GM23338 (cell line): ENCODE data around the gene GATAD2B. TPM values are rescaled to one million over a fixed set of nuclear protein-coding genes. Genes with fewer than 3 reads are reported as not detected.

Experiments
- ATAC-seq: fragments of 200-7000 bp; cut with Tn5 transposase; 3 replicates; pipeline ENCODE4 v1.9.1; 2020
- DNase-seq: peaks from one replicate; pipeline ENCODE4 v3.0.0-alpha.2; 2015; ENCODE audit warnings: low spot score
- H2AFZ ChIP-seq: fragments of 200-600 bp; sonication (generic); 2 replicates; pipeline ENCODE4 v1.8.0; 2016; ENCODE audit warnings: antibody characterized with exemption, mild to moderate bottlenecking, moderate library complexity
- H3F3A ChIP-seq: fragments of 200-600 bp; sonication (generic); replicated peaks from 2 replicates; pipeline ENCODE4 v1.8.0; 2017; ENCODE audit warnings: antibody characterized with exemption, mixed run types, low read depth
- H3K27ac ChIP-seq: fragments of 200-600 bp; sonication (generic); 2 replicates; pipeline ENCODE4 v1.6.1; 2016; ENCODE audit warnings: low read depth
- H3K27me3 ChIP-seq: fragments of 200-600 bp; sonication (generic); 2 replicates; pipeline ENCODE4 v1.8.0; 2016; ENCODE audit warnings: mild to moderate bottlenecking, mixed run types, moderate library complexity; ENCODE audit not compliant: insufficient read depth
- H3K36me3 ChIP-seq: fragments of 200-600 bp; sonication (generic); 2 replicates; pipeline ENCODE4 v1.8.0; 2016; ENCODE audit warnings: mild to moderate bottlenecking; ENCODE audit not compliant: insufficient read depth
- H3K4me1 ChIP-seq: fragments of 200-600 bp; sonication (generic); 2 replicates; pipeline ENCODE4 v1.8.0; 2016; ENCODE audit warnings: mild to moderate bottlenecking, moderate library complexity; ENCODE audit not compliant: insufficient read depth
- H3K4me2 ChIP-seq: fragments of 200-600 bp; sonication (generic); 2 replicates; pipeline ENCODE4 v1.7.1; 2017; ENCODE audit warnings: mixed run types
- H3K4me3 ChIP-seq: fragments of 200-600 bp; sonication (generic); 2 replicates; pipeline ENCODE4 v1.6.1; 2016; ENCODE audit warnings: mixed run types
- H3K79me2 ChIP-seq: fragments of 200-600 bp; sonication (generic); replicated peaks from 2 replicates; pipeline ENCODE4 v1.8.0; 2017; ENCODE audit warnings: mild to moderate bottlenecking; ENCODE audit not compliant: insufficient read depth
- H3K9me2 ChIP-seq: fragments of 200-600 bp; sonication (generic); 2 replicates; pipeline ENCODE4 v1.8.0; 2017; ENCODE audit not compliant: insufficient read depth
- H4K20me1 ChIP-seq: fragments of 200-600 bp; sonication (generic); replicated peaks from 2 replicates; pipeline ENCODE4 v1.8.0; 2017; ENCODE audit warnings: mild to moderate bottlenecking; ENCODE audit not compliant: insufficient read depth
- H3K27ac Mint-ChIP-seq: 2 replicates; pipeline ENCODE4 v1.8.0; 2020; ENCODE audit warnings: inconsistent platforms, mild to moderate bottlenecking, moderate library complexity, mixed read lengths
- H3K27me3 Mint-ChIP-seq: 3 replicates; pipeline ENCODE4 v1.8.0; 2022; ENCODE audit warnings: low read depth, mild to moderate bottlenecking, moderate library complexity, mixed read lengths, inconsistent platforms; ENCODE audit not compliant: insufficient read depth, poor library complexity
- H3K36me3 Mint-ChIP-seq: 3 replicates; pipeline ENCODE4 v1.8.0; 2021; ENCODE audit warnings: low read depth, mild to moderate bottlenecking, inconsistent platforms, moderate library complexity, mixed read lengths
- H3K4me1 Mint-ChIP-seq: 3 replicates; pipeline ENCODE4 v1.8.0; 2020; ENCODE audit warnings: mild to moderate bottlenecking, inconsistent platforms, mixed read lengths
- H3K4me3 Mint-ChIP-seq: 3 replicates; pipeline ENCODE4 v1.8.0; 2021; ENCODE audit warnings: moderate library complexity, mild to moderate bottlenecking, inconsistent platforms, mixed read lengths
- H3K9me3 Mint-ChIP-seq: 3 replicates; pipeline ENCODE4 v1.8.0; 2020; ENCODE audit warnings: moderate library complexity, mild to moderate bottlenecking, inconsistent platforms, mixed read lengths
- CREB1 ChIP-seq: fragments of 250-450 bp; sonication (Bioruptor Pico); IDR thresholded peaks from 2 replicates; pipeline ENCODE4 v1.5.0; 2020; ENCODE audit warnings: low read depth, mild to moderate bottlenecking, moderate library complexity
- EZH2phosphoT487 ChIP-seq: fragments of 200-600 bp; sonication (generic); IDR thresholded peaks from one replicate; pipeline ENCODE4 v1.8.1; 2018; ENCODE audit warnings: antibody characterized with exemption; ENCODE audit not compliant: unreplicated experiment
- JUNB ChIP-seq: IDR thresholded peaks from one replicate; pipeline ENCODE4 v1.6.1; 2016; ENCODE audit warnings: antibody characterized with exemption; ENCODE audit not compliant: unreplicated experiment
- POLR2AphosphoS5 ChIP-seq: IDR thresholded peaks from 2 replicates; pipeline ENCODE4 v1.6.1; 2016; ENCODE audit warnings: antibody characterized with exemption, low read depth
- ZNF114 ChIP-seq: fragments of 250-450 bp; sonication (Bioruptor Pico); IDR thresholded peaks from 2 replicates; pipeline ENCODE4 v1.5.0; 2020; ENCODE audit warnings: mild to moderate bottlenecking, moderate library complexity
- ZNF331 ChIP-seq: fragments of 250-450 bp; sonication (Bioruptor Pico); IDR thresholded peaks from 2 replicates; pipeline ENCODE4 v1.5.0; 2020; ENCODE audit warnings: low read depth, mild to moderate bottlenecking, moderate library complexity
- polyA plus RNA-seq: library from polyadenylated mRNA; unstranded; fragments of >200 nt; fragmentation: Nextera tagmentation; extraction: Ambion mirVana; gene quantifications from 2 replicates; pipeline ENCODE4 v1.2.1, GENCODE V29; 2016
- total RNA-seq: library from RNA; depleted of rRNA; stranded (reverse); fragments of >200 nt; shearing (Covaris generic); gene quantifications from 2 replicates; pipeline ENCODE4 v1.2.3, GENCODE V29; 2014
- TF ChIP-seq, protein P1 (sequence below), 2 experiments: fragments of 200-600 bp in 1 of 2; sonication (generic) in 1 of 2; conservative IDR thresholded peaks; 2 replicates each; pipeline versions ENCODE4 v1.5.1 to v1.6.1; 2016 to 2017; ENCODE audit warnings: antibody characterized with exemption in 2 of 2, low read depth in 2 of 2, mild to moderate bottlenecking in 2 of 2, moderate library complexity in 1 of 2
- TF ChIP-seq, protein P2 (sequence below): IDR thresholded peaks from one replicate; pipeline ENCODE4 v1.6.1; 2018; ENCODE audit warnings: antibody characterized with exemption; ENCODE audit not compliant: unreplicated experiment
- TF ChIP-seq, protein P3 (sequence below): fragments of 250-450 bp; sonication (Bioruptor Pico); IDR thresholded peaks from 2 replicates; pipeline ENCODE4 v1.5.0; 2020; ENCODE audit warnings: mild to moderate bottlenecking, moderate library complexity

Gene GATAD2B
- total and polyA plus RNA-seq, 2 experiments from 2014 or later: 5.2 to 17.8 TPM

DNA sequence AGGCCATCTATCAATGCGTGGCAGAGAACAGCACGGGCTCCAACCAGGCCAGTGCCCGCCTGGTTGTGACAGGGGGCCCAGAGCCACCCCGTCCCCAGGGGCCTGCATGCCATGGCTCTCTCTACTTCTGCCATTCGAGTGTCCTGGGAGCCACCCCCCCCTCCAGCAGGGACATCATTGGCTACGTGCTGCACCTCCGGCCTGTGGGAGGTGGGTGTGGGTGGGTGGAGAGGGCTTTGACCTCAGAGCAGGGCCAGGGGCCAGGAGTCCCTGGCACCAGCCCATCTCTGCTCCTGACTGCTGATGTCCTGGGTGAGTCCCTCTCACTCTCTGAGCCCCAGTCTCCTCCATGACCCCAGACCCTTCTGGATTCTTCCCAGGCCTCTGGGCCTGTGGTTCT is 122.3 kb downstream of the GATAD2B start (continued):
- TF ChIP-seq, protein P1, sequence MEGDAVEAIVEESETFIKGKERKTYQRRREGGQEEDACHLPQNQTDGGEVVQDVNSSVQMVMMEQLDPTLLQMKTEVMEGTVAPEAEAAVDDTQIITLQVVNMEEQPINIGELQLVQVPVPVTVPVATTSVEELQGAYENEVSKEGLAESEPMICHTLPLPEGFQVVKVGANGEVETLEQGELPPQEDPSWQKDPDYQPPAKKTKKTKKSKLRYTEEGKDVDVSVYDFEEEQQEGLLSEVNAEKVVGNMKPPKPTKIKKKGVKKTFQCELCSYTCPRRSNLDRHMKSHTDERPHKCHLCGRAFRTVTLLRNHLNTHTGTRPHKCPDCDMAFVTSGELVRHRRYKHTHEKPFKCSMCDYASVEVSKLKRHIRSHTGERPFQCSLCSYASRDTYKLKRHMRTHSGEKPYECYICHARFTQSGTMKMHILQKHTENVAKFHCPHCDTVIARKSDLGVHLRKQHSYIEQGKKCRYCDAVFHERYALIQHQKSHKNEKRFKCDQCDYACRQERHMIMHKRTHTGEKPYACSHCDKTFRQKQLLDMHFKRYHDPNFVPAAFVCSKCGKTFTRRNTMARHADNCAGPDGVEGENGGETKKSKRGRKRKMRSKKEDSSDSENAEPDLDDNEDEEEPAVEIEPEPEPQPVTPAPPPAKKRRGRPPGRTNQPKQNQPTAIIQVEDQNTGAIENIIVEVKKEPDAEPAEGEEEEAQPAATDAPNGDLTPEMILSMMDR (conservative IDR thresholded peaks at IDR 0.05; ENCODE audit: low read depth in 2 of 2): no peak

DNA sequence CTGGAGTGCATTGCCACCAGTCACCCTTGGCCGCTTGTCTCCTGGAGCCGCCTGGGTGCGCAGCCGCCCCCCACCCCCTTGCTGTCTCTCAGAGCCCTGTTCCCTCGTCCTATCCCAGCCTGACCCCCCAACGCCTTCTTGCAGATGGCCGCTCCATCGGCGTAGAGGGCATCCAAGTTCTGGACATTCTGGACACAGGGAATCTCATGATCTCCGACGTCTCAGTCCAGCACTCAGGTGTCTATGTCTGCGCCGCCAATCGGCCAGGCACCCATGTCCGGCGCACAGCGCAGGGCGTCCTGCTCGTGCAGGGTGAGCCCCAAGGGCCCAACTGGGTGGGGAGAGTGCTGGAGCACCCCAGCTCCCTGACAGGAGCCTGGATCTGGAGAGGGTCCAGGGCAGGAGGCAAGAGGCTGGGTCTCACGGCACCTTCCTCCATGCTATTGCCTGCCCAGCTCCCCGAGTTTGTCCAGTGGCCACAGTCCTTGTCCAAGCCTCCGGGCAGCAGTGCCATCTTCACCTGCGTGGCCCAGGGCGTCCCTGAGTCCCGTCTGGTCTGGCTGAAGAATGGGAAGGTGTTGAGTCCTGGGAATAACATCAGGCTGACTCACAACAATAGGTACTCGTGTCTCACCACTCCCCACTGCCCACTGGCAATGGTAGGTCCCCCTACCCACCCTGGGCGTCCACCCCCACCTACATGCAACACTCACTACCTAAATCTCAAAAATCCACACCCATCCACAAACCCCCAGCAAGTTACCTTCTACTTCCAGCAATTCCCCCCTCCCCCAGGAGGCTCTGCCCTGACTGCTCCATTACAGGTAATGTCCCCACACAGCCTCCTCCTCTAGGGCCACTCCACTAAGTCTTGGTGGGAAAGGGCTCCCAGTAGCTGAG is 123.0 kb downstream of the GATAD2B start:
- Histone ChIP-seq H3K79me2 (no peaks in the 10 kb centered on the region), H4K20me1 (0 out of 2 replicates have a peak, but pooled peaks cover 3% of the 10 kb centered on the region), H3K36me3 (no peaks in the 10 kb centered on the region), H3K9me2 (no peaks in the 10 kb centered on the region), H3K4me1 (peaks cover 7% of the 10 kb centered on the region), H3F3A (0 out of 2 replicates have a peak, but pooled peaks cover 5% of the 10 kb centered on the region), H3K4me2 (no peak overlapping the region), H3K4me3 (no peak overlapping the region), H2AFZ (no peak overlapping the region), H3K27me3 (no peaks in the 10 kb centered on the region), H3K27ac (no peak overlapping the region)
- Mint-ChIP-seq H3K27me3 (peaks cover 9% of the 10 kb centered on the region), H3K4me3 (no peak overlapping the region; the same call in 2 of the 3 replicates), H3K36me3 (peaks cover 5% of the 10 kb centered on the region; the same call in 1 of the 3 replicates), H3K9me3 (no peaks in the 10 kb centered on the region), H3K4me1 (peaks cover 23% of the 10 kb centered on the region), H3K27ac (no peak overlapping the region)
- ATAC-seq (no peak), DNase-seq (no peak)
- TF ChIP-seq, protein P1 (conservative IDR thresholded peaks at IDR 0.05; ENCODE audit: low read depth in 2 of 2): no peak
- TF ChIP-seq EZH2phosphoT487 (no peak), CREB1 (CRISPR knock-in tag) (no peak), ZNF331 (no peak), JUNB (no peak), ZNF114 (CRISPR knock-in tag) (no peak), POLR2AphosphoS5 (no peak)
- TF ChIP-seq, protein P2, sequence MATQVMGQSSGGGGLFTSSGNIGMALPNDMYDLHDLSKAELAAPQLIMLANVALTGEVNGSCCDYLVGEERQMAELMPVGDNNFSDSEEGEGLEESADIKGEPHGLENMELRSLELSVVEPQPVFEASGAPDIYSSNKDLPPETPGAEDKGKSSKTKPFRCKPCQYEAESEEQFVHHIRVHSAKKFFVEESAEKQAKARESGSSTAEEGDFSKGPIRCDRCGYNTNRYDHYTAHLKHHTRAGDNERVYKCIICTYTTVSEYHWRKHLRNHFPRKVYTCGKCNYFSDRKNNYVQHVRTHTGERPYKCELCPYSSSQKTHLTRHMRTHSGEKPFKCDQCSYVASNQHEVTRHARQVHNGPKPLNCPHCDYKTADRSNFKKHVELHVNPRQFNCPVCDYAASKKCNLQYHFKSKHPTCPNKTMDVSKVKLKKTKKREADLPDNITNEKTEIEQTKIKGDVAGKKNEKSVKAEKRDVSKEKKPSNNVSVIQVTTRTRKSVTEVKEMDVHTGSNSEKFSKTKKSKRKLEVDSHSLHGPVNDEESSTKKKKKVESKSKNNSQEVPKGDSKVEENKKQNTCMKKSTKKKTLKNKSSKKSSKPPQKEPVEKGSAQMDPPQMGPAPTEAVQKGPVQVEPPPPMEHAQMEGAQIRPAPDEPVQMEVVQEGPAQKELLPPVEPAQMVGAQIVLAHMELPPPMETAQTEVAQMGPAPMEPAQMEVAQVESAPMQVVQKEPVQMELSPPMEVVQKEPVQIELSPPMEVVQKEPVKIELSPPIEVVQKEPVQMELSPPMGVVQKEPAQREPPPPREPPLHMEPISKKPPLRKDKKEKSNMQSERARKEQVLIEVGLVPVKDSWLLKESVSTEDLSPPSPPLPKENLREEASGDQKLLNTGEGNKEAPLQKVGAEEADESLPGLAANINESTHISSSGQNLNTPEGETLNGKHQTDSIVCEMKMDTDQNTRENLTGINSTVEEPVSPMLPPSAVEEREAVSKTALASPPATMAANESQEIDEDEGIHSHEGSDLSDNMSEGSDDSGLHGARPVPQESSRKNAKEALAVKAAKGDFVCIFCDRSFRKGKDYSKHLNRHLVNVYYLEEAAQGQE: no peak
- TF ChIP-seq, protein P3, sequence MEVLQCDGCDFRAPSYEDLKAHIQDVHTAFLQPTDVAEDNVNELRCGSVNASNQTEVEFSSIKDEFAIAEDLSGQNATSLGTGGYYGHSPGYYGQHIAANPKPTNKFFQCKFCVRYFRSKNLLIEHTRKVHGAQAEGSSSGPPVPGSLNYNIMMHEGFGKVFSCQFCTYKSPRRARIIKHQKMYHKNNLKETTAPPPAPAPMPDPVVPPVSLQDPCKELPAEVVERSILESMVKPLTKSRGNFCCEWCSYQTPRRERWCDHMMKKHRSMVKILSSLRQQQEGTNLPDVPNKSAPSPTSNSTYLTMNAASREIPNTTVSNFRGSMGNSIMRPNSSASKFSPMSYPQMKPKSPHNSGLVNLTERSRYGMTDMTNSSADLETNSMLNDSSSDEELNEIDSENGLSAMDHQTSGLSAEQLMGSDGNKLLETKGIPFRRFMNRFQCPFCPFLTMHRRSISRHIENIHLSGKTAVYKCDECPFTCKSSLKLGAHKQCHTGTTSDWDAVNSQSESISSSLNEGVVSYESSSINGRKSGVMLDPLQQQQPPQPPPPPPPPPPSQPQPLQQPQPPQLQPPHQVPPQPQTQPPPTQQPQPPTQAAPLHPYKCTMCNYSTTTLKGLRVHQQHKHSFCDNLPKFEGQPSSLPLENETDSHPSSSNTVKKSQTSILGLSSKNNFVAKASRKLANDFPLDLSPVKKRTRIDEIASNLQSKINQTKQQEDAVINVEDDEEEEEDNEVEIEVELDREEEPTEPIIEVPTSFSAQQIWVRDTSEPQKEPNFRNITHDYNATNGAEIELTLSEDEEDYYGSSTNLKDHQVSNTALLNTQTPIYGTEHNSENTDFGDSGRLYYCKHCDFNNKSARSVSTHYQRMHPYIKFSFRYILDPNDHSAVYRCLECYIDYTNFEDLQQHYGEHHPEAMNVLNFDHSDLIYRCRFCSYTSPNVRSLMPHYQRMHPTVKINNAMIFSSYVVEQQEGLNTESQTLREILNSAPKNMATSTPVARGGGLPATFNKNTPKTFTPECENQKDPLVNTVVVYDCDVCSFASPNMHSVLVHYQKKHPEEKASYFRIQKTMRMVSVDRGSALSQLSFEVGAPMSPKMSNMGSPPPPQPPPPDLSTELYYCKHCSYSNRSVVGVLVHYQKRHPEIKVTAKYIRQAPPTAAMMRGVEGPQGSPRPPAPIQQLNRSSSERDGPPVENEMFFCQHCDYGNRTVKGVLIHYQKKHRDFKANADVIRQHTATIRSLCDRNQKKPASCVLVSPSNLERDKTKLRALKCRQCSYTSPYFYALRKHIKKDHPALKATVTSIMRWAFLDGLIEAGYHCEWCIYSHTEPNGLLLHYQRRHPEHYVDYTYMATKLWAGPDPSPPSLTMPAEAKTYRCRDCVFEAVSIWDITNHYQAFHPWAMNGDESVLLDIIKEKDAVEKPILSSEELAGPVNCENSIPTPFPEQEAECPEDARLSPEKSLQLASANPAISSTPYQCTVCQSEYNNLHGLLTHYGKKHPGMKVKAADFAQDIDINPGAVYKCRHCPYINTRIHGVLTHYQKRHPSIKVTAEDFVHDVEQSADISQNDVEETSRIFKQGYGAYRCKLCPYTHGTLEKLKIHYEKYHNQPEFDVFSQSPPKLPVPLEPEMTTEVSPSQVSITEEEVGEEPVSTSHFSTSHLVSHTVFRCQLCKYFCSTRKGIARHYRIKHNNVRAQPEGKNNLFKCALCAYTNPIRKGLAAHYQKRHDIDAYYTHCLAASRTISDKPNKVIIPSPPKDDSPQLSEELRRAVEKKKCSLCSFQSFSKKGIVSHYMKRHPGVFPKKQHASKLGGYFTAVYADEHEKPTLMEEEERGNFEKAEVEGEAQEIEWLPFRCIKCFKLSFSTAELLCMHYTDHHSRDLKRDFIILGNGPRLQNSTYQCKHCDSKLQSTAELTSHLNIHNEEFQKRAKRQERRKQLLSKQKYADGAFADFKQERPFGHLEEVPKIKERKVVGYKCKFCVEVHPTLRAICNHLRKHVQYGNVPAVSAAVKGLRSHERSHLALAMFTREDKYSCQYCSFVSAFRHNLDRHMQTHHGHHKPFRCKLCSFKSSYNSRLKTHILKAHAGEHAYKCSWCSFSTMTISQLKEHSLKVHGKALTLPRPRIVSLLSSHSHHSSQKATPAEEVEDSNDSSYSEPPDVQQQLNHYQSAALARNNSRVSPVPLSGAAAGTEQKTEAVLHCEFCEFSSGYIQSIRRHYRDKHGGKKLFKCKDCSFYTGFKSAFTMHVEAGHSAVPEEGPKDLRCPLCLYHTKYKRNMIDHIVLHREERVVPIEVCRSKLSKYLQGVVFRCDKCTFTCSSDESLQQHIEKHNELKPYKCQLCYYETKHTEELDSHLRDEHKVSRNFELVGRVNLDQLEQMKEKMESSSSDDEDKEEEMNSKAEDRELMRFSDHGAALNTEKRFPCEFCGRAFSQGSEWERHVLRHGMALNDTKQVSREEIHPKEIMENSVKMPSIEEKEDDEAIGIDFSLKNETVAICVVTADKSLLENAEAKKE (CRISPR knock-in tag): no peak
